Measurements from ENCODE around the gene LYSMD1.
"Not testable (repeated sequence)": the region's sequence is repeated elsewhere in the genome, so short reads cannot be mapped to it uniquely, and the experiment has no call there.

The LYSMD1 gene, protein sequence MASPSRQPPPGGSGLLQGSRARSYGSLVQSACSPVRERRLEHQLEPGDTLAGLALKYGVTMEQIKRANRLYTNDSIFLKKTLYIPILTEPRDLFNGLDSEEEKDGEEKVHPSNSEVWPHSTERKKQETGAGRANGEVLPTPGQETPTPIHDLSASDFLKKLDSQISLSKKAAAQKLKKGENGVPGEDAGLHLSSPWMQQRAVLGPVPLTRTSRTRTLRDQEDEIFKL

GRCh38 chr1:151165738-151166504 lies at the start of gene LYSMD1, which contains the start of gene SCNM1:
TSS of gene LYSMD1 (minus strand) at chr1:151165902. CDS start at chr1:151165258, 644 bp downstream.
TSS of gene SCNM1 (plus strand) at chr1:151166144. CDS start at chr1:151166153, 9 bp downstream.
- peak; percentile 92 for FAIRE-seq
- DNase-seq (ENCODE audit: low spot score) = peak; percentile 98

DNA sequence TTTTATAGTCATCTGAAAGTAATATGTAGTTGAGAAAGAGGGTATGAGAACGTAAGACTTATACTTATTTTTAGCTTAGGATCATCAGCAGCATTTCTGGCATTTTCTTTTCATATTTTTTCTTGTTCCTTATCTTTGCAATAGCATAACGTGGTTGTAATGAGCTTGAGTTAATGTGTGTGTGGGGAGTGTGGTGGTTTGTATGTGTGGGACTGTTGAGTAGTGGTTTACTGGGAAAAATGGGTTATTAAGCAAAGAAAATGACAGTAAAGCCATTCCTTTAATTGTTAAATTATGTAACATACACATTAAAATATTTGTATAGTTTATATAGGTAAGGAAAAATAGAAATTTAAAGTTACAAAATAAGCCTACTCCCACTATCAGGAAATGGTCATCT lies 47.9 kb upstream of the LYSMD1 start:
- DNase-seq (ENCODE audit: low spot score) (no peak), FAIRE-seq (no peak)

- no peak for DNase-seq (ENCODE audit: low spot score)
- FAIRE-seq = no peak
These were observed 46.4 kb upstream of the LYSMD1 start for GRCh38 chr1:151211972-151212705.

- DNase-seq (ENCODE audit: low spot score) (no peak), FAIRE-seq (no peak)
These were observed 45.1 kb upstream of the LYSMD1 start for GRCh38 chr1:151210830-151211229.

GRCh38 chr1:151205381-151205965 lies 39.8 kb upstream of the LYSMD1 start:
- not testable (repeated sequence) for FAIRE-seq; DNase-seq (ENCODE audit: low spot score)

- no peak for FAIRE-seq
- DNase-seq (ENCODE audit: low spot score) = peak; percentile 94
These were observed 34.3 kb upstream of the LYSMD1 start for GRCh38 chr1:151199873-151200581.

GRCh38 chr1:151198254-151199127 lies 32.8 kb upstream of the LYSMD1 start, which contains the start of gene PIP5K1A:
TSS of gene PIP5K1A (plus strand) at chr1:151198552. CDS start at chr1:151198997, 445 bp downstream.
- FAIRE-seq (peak; percentile 77), DNase-seq (ENCODE audit: low spot score) (peak; percentile 98)

DNA sequence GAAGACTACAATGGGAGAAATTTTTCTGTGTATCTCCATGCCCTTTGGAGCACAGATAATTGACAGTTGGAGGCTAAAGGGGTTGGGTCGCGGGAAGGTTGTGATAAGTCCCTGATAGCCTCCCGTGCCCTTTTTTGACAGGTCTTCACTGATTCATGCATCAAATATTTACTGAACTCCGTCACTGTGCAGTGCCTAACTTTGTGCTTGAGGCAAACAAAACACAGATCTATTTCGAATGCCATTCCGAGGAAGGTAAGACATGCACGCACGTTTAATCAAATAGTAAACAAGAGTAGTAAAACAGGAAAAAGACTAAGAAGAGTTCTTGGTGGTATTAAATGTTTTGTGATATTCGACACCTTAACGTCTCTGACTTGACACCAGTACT lies 32.2 kb upstream of the LYSMD1 start:
- DNase-seq (ENCODE audit: low spot score) (peak; percentile 58), FAIRE-seq (no peak)

DNA sequence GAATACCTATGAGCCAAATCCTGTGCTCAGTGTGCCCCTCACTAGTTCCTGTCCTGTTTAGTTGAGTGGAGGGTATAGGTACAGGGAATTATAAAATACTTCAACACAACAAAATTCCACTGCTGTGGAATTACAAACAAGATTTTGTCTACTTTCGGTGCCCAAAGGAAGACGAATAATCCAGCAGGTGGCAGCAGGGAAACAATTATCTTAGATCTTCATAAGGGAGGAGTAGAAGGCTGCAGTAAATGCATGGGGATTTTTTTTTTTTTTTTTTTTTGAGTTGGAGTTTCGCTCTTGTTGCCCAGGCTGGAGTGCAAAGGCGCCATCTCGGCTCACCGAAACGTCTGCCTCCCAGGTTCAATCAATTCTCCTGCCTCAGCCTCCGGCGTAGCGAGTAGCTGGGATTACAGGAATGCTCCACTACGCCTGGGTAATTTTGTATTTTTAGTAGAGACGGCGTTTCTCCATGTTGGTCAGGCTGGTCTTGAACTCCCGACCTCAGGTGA lies 30.6 kb upstream of the LYSMD1 start:
- DNase-seq (ENCODE audit: low spot score) = peak; percentile 88

GRCh38 chr1:151194894-151195594 lies 29.3 kb upstream of the LYSMD1 start:
- DNase-seq (ENCODE audit: low spot score) = peak; percentile 94
- peak; percentile 82 for FAIRE-seq

More for the DNA sequence above, 30.6 kb upstream of the LYSMD1 start:
- FAIRE-seq = peak; percentile 79

GRCh38 chr1:151193856-151194255 lies 28.2 kb upstream of the LYSMD1 start:
- FAIRE-seq (no peak), DNase-seq (ENCODE audit: low spot score) (no peak)

DNA sequence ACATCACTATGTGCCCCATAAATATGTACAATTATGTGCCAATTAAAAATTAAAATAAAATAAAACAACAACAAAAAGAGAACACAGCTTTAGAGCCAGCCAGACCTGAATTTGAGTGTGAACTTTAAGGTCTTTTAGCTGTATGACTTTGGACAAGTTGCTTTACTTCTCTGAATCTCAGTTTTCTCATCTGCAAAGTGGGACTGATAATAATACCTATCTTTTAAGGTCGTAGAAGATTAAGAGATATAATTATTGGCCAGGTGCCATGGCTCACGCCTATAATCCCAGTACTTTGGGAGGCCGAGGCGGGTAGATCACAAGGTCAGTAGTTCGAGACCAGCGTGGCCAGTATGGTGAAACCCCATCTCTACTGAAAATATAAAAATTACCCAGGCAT lies 27.6 kb upstream of the LYSMD1 start:
- no peak for DNase-seq (ENCODE audit: low spot score)

DNA sequence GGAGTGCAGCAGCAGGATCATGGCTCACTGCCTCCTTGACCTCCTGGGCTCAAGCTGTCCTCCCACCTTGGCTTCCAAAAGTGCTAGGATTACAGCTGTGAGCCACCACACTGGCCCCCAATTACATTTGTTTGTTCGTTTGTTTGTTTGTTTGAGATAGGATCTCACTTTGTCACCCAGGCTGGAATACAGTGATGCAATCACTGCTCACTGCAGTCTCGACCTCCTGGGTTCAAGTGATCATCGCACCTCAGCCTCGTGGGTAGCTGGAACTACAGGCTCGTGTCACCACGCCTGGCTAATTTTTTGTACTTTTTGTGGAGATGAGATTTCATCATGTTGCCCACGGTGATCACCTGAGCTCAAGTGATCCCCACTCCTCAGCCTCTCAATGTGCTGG lies 26.3 kb upstream of the LYSMD1 start:
- FAIRE-seq = no peak

More for the DNA sequence above, 27.6 kb upstream of the LYSMD1 start:
- FAIRE-seq = no peak

GRCh38 chr1:151189637-151190445 lies 24.1 kb upstream of the LYSMD1 start, which contains the start of gene VPS72:
TSS of gene VPS72 (minus strand) at chr1:151190197. CDS start at chr1:151190121, 76 bp downstream.
- DNase-seq (ENCODE audit: low spot score) = peak; percentile 80
- no peak for FAIRE-seq

More for the DNA sequence above, 26.3 kb upstream of the LYSMD1 start:
- DNase-seq (ENCODE audit: low spot score) = no peak

DNA sequence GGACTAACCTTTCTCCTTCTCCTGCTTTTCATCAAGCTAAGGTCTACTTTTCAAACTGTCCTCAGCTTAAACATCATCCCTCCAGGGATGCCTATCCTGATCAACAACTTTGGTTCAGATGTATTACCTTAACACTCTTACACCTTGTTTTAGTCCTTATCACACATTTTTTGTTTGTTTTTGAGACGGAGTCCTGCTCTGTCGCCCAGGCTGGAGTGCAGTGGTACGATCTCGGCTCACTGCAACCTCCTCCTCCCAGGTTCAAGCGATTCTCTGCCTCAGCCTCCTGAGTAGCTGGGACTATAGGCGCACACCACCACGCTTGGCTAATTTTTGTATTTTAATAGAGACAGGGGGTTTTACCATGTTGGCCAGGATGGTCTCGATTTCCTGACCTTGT lies 23.0 kb upstream of the LYSMD1 start:
- FAIRE-seq; DNase-seq (ENCODE audit: low spot score): not testable (repeated sequence)

DNA sequence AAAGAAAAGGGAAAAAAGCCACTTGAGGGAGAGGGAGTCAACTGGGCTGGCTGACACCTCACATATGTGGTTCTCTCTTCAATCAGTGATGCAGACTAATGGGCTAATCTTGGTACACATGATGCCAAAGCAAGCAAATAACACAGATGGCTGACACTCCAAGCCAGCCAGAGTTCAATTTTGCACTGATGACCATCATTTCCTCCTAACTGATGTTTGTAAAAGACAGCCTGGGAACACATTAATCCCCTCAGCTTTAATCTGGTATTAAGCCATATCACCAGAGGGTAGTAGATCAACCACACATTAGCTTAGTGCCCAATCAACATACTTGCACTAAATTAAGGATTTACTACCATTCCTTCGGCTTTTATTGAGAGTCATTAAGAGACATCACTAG lies 21.5 kb upstream of the LYSMD1 start:
- FAIRE-seq (no peak), DNase-seq (ENCODE audit: low spot score) (no peak)

DNA sequence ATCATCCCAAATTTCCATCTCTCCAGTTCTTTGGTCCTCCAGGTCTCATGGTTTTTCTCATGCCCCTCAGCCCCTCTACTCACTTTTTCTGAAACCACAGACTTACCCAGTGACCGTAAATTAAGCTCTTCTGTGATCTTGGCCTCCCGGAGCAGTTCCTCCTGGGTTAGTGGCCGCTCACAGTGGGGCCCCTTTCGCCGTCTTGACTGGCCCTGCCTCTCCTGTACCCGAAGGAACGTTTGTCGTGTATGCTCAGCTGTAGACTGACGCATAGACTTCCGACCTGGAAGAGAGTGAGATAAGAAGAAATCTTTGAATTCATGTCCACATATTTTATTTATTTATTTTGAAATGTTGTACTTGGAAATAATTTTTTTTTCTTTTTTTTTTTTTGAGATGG lies 18.5 kb upstream of the LYSMD1 start:
- no peak for FAIRE-seq

GRCh38 chr1:151176514-151177045 lies 10.9 kb upstream of the LYSMD1 start:
- no peak for FAIRE-seq
- DNase-seq (ENCODE audit: low spot score) = no peak

More for the DNA sequence above, 18.5 kb upstream of the LYSMD1 start:
- DNase-seq (ENCODE audit: low spot score) = no peak

All from RCC 7860 (cell line).